ENCODE data around the gene ENOX1. TPM values are rescaled to one million over a fixed set of nuclear protein-coding genes. Genes with fewer than 3 reads are reported as not detected.

The ENOX1 gene
- total RNA-seq, 6 experiments from 2014 or later = 0.50 to 3.2 (median 0.64) TPM

- DNase-seq = no peak
- no peak for TF ChIP-seq CTCF (IDR thresholded peaks at IDR 0.05)
- Mint-ChIP-seq H3K4me3 (no peak overlapping the region), H3K9me3 (no peaks in the 10 kb centered on the region), H3K4me1 (ENCODE audit: low read depth) (0 out of 2 replicates have a peak, but pooled peaks cover 8% of the 10 kb centered on the region), H3K27ac (no peak overlapping the region), H3K27me3 (ENCODE audit: insufficient read depth) (no peaks in the 10 kb centered on the region; the same call in 1 of the 2 replicates), H3K36me3 (ENCODE audit: low read depth) (no peaks in the 10 kb centered on the region)
These were observed 457.9 kb downstream of the ENOX1 start for GRCh38 chr13:43328907-43329306.

- no peak for TF ChIP-seq CTCF (IDR thresholded peaks at IDR 0.05)
- no peak for DNase-seq
- H3K9me3 Mint-ChIP-seq = no peaks in the 10 kb centered on the region
- no peak overlapping the region for H3K4me3 Mint-ChIP-seq
- peaks cover 3% of the 10 kb centered on the region for H3K27me3 Mint-ChIP-seq (ENCODE audit: insufficient read depth)
- 0 out of 2 replicates have a peak, but pooled peaks cover 8% of the 10 kb centered on the region for H3K4me1 Mint-ChIP-seq (ENCODE audit: low read depth)
- H3K36me3 Mint-ChIP-seq (ENCODE audit: low read depth) = no peaks in the 10 kb centered on the region
- H3K27ac Mint-ChIP-seq = no peak overlapping the region
These were observed 460.7 kb downstream of the ENOX1 start for GRCh38 chr13:43326100-43326499.

GRCh38 chr13:43325636-43326035, 461.1 kb downstream of the ENOX1 start:
- Mint-ChIP-seq H3K27me3 (ENCODE audit: insufficient read depth) (peaks cover 3% of the 10 kb centered on the region), H3K9me3 (no peaks in the 10 kb centered on the region), H3K27ac (no peak overlapping the region), H3K4me1 (ENCODE audit: low read depth) (0 out of 2 replicates have a peak, but pooled peaks cover 8% of the 10 kb centered on the region), H3K4me3 (no peak overlapping the region), H3K36me3 (ENCODE audit: low read depth) (no peaks in the 10 kb centered on the region)
- DNase-seq = no peak
- TF ChIP-seq CTCF (IDR thresholded peaks at IDR 0.05) = no peak

GRCh38 chr13:43324129-43324528, 462.6 kb downstream of the ENOX1 start:
- Mint-ChIP-seq H3K9me3 (no peaks in the 10 kb centered on the region), H3K27ac (no peak overlapping the region), H3K4me1 (ENCODE audit: low read depth) (0 out of 2 replicates have a peak, but pooled peaks cover 8% of the 10 kb centered on the region), H3K4me3 (no peak overlapping the region), H3K36me3 (ENCODE audit: low read depth) (no peaks in the 10 kb centered on the region), H3K27me3 (ENCODE audit: insufficient read depth) (peaks cover 3% of the 10 kb centered on the region)
- TF ChIP-seq CTCF (IDR thresholded peaks at IDR 0.05) = no peak
- DNase-seq = no peak

GRCh38 chr13:43319617-43320444, 466.9 kb downstream of the ENOX1 start:
- no peak for DNase-seq
- no peak for TF ChIP-seq CTCF (IDR thresholded peaks at IDR 0.05)

More at GRCh38 chr13:43319617-43320444, 466.9 kb downstream of the ENOX1 start:
- Mint-ChIP-seq H3K4me3 (no peak overlapping the region), H3K9me3 (no peaks in the 10 kb centered on the region), H3K27me3 (ENCODE audit: insufficient read depth) (peaks cover 3% of the 10 kb centered on the region), H3K36me3 (ENCODE audit: low read depth) (no peaks in the 10 kb centered on the region), H3K4me1 (ENCODE audit: low read depth) (peaks cover 14% of the 10 kb centered on the region), H3K27ac (no peak overlapping the region)
